Neural crest cell (in vitro differentiated cells): ENCODE results near the gene INTS7. TPM values are rescaled to one million over a fixed set of nuclear protein-coding genes. Genes with fewer than 3 reads are reported as not detected.
"Not testable (repeated sequence)": the region's sequence is repeated elsewhere in the genome, so short reads cannot be mapped to it uniquely, and the experiment has no call there.

Experiments used
- DNase-seq: peaks from one replicate; pipeline ENCODE4 v3.0.0; 2021; ENCODE audit warnings: low read depth, mixed read lengths, low spot score
- H3K27ac Mint-ChIP-seq: one replicate; pipeline ENCODE4 v1.8.0; 2021; ENCODE audit warnings: mild to moderate bottlenecking, mixed read lengths; ENCODE audit not compliant: unreplicated experiment
- H3K27me3 Mint-ChIP-seq: 2 replicates; pipeline ENCODE4 v1.8.0; 2021; ENCODE audit warnings: low read depth, mild to moderate bottlenecking, mixed read lengths
- H3K36me3 Mint-ChIP-seq: 2 replicates; pipeline ENCODE4 v1.8.0; 2021; ENCODE audit warnings: low read depth, mild to moderate bottlenecking, mixed read lengths
- H3K4me1 Mint-ChIP-seq: 2 replicates; pipeline ENCODE4 v1.8.0; 2021; ENCODE audit warnings: mixed read lengths
- H3K4me3 Mint-ChIP-seq: one replicate; pipeline ENCODE4 v1.8.0; 2021; ENCODE audit warnings: mild to moderate bottlenecking, mixed read lengths
- H3K9me3 Mint-ChIP-seq: 2 replicates; pipeline ENCODE4 v1.8.0; 2021; ENCODE audit warnings: mixed read lengths
- total RNA-seq: library from RNA; stranded (reverse); gene quantifications from 2 replicates; pipeline ENCODE4 v1.2.1, GENCODE V29; 2021
- TF ChIP-seq, protein P1 (sequence below): fragments of 200-600 bp; sonication (generic); conservative IDR thresholded peaks from 2 replicates; pipeline ENCODE4 v1.5.0; 2021; ENCODE audit warnings: antibody characterized with exemption, mild to moderate bottlenecking

The INTS7 gene
- total RNA-seq, 1 donor from 2014 or later: 30.2 TPM

DNA sequence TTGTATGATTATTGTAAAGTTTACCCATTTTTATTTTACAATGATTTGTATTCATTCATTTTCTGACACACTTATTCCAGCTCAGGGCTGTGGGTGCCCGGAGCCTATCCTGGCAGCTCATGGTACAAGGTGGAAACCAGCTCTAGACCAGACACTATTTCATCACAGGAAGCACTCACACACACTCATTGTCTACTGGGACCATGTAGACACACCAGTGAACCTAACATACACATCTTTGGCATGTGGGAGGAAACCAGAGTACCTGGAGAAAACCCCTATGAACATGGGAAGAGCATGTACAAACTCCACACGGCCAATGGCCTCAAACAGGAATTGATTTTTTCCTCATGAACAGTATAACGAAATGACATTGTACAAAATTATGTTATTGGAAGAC, 2.5 kb upstream of the INTS7 start:
- peaks cover 8% of the 10 kb centered on the region for H3K36me3 Mint-ChIP-seq
- peak overlapping the region; percentile 100 for H3K4me3 Mint-ChIP-seq
- no peaks in the 10 kb centered on the region for H3K27me3 Mint-ChIP-seq
- TF ChIP-seq, protein P1, sequence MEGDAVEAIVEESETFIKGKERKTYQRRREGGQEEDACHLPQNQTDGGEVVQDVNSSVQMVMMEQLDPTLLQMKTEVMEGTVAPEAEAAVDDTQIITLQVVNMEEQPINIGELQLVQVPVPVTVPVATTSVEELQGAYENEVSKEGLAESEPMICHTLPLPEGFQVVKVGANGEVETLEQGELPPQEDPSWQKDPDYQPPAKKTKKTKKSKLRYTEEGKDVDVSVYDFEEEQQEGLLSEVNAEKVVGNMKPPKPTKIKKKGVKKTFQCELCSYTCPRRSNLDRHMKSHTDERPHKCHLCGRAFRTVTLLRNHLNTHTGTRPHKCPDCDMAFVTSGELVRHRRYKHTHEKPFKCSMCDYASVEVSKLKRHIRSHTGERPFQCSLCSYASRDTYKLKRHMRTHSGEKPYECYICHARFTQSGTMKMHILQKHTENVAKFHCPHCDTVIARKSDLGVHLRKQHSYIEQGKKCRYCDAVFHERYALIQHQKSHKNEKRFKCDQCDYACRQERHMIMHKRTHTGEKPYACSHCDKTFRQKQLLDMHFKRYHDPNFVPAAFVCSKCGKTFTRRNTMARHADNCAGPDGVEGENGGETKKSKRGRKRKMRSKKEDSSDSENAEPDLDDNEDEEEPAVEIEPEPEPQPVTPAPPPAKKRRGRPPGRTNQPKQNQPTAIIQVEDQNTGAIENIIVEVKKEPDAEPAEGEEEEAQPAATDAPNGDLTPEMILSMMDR: no peak
- no peak for DNase-seq
- H3K27ac Mint-ChIP-seq: no peak overlapping the region
- peaks cover 46% of the 10 kb centered on the region for H3K4me1 Mint-ChIP-seq
- no peaks in the 10 kb centered on the region for H3K9me3 Mint-ChIP-seq

GRCh38 chr1:212035835-212036605, 663 bp upstream of the INTS7 start:
- DNase-seq: no peak
- TF ChIP-seq, protein P1: no peak
- peak overlapping the region; percentile 100 for H3K4me3 Mint-ChIP-seq
- H3K36me3 Mint-ChIP-seq: peaks cover 7% of the 10 kb centered on the region
- H3K27me3 Mint-ChIP-seq: no peaks in the 10 kb centered on the region
- no peaks in the 10 kb centered on the region for H3K9me3 Mint-ChIP-seq
- H3K27ac Mint-ChIP-seq: peak overlapping the region; percentile 99
- peaks cover 61% of the 10 kb centered on the region for H3K4me1 Mint-ChIP-seq

DNA sequence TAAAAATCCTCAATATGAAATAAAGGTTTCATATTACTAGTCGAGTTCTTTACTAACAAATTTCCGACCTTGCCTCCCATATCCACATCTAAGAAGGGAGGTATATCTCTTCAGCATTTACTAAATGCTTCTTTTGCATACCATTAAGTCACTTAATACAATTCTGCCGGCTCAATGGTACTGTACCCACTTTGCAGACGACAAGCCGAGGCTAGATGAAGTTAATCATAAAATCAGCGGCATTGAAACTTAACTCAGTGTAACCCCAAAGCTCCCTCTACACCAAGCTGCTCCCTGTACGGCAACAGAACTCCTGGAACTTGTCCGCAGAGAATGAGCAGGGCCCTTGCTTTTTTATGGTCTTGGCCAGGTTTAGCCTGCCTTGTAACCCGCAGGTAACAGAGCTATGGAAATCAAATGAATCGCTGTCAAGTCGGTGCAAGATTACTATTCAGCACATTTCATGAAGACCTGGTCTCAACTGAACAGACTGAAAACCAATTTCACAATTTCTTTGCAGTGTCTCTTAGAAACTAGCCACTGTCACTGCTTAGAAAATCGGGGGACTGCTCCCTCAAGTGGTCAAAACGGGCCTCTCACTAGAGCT, 738 bp downstream of the INTS7 start:
- Mint-ChIP-seq H3K9me3 (no peaks in the 10 kb centered on the region), H3K27ac (peak overlapping the region; percentile 99), H3K4me3 (peak overlapping the region; percentile 100), H3K36me3 (peaks cover 5% of the 10 kb centered on the region), H3K4me1 (peaks cover 60% of the 10 kb centered on the region), H3K27me3 (no peaks in the 10 kb centered on the region)
- TF ChIP-seq, protein P1: no peak
- DNase-seq: no peak

DNA sequence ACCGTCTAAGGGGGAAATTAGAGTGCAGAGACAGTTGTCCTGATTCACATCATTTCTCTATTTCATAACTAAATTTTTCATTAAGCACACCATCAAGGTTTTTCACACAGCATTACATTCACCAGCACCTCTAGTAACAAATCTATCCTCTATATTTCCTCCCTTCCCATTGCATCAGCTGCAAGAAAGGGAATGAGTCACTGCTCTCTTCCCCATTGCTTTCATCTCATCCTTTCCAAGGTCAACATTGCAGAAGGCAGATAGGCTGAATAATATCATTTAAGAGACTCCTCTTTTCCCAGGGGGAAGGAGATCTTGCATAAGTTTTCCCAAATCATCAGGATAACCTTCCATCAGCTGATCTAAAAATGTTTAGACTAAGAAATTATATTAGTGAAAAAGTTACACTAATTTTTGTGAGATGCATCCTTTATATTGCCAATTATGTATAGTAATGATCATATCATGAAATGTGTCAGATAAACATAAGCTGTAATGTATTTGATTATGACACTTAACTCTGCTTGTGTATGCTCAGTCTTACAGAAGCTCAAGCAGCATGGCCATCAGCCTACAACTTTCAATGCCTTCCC, 4.3 kb downstream of the INTS7 start:
- Mint-ChIP-seq H3K36me3 (peaks cover 13% of the 10 kb centered on the region), H3K9me3 (no peaks in the 10 kb centered on the region), H3K4me1 (peaks cover 53% of the 10 kb centered on the region), H3K27me3 (no peaks in the 10 kb centered on the region), H3K4me3 (peak overlapping the region; percentile 14), H3K27ac (peak overlapping the region; percentile 28)
- DNase-seq: no peak
- TF ChIP-seq, protein P1: no peak

GRCh38 chr1:212027727-212028126, 7.6 kb downstream of the INTS7 start:
- Mint-ChIP-seq H3K9me3 (peaks cover 11% of the 10 kb centered on the region), H3K4me1 (peaks cover 37% of the 10 kb centered on the region), H3K36me3 (peaks cover 35% of the 10 kb centered on the region)
- not testable (repeated sequence) for H3K27ac Mint-ChIP-seq, H3K4me3 Mint-ChIP-seq, DNase-seq, H3K27me3 Mint-ChIP-seq
